ENCODE data around the gene TMEM19. TPM values are rescaled to one million over a fixed set of nuclear protein-coding genes. Genes with fewer than 3 reads are reported as not detected.

Gene TMEM19
- 34.5 and 42.5 TPM in 2 replicates for total RNA-seq

GRCh38 chr12:71685914-71686657 lies at the start of gene TMEM19:
Gene TMEM19, plus strand, starts transcription at chr12:71686082. Its CDS starts 599 bp downstream, at chr12:71686681.
- DNase-seq (ENCODE audit: low read depth in 2 of 2): peak; percentile 75 to 91

- peak; percentile 63 to 76 for DNase-seq (ENCODE audit: low read depth in 2 of 2)
Observed at GRCh38 chr12:71636704-71637115, 49.2 kb upstream of the TMEM19 start.

GRCh38 chr12:71638499-71638898 lies 47.4 kb upstream of the TMEM19 start:
- no peak for DNase-seq (ENCODE audit: low read depth in 2 of 2)

- DNase-seq (ENCODE audit: low read depth in 2 of 2): no peak
Observed at GRCh38 chr12:71639341-71639760, 46.5 kb upstream of the TMEM19 start.

- peak in 1 of 2 donors; percentile 11 for DNase-seq (ENCODE audit: low read depth in 2 of 2)
Observed at GRCh38 chr12:71640316-71640715, 45.6 kb upstream of the TMEM19 start.

DNA sequence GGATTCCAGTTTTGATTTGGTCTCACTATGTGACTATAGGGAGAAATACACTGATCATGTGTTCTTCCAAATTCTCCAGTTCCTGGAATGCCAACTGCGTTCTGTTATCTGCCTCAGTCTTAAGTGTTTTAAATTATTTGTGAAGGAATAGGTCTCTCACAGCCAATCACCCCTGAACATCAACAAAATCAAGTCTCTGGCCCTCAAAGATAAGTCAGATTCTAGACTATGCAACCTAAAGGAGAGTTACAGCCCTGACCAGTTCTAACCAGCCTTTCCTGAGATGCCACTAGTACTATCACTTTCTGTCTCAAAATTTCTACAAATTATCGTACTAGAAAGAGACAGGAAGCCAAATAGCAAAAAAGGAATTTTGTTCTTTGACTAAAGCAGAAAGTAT lies 44.5 kb upstream of the TMEM19 start:
- no peak for DNase-seq (ENCODE audit: low read depth in 2 of 2)

DNA sequence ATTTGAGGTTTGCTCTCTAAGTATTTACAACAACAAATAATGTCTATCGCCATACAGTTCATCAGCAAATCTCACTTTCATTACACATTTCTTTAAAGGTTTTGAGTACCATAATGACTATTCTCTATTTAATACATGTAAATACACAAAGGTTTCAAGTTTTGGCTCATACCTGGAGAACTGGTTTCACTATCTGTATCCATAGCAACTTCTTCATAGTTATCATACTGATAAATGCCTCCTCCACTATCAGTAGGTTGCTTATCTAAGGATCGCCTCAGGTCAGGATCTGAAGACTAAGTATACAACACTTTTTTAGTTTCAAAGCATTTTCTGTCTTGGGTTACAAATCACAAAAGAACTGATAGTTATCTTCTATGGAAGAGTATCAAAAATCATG lies 43.6 kb upstream of the TMEM19 start:
- no peak for DNase-seq (ENCODE audit: low read depth in 2 of 2)

DNA sequence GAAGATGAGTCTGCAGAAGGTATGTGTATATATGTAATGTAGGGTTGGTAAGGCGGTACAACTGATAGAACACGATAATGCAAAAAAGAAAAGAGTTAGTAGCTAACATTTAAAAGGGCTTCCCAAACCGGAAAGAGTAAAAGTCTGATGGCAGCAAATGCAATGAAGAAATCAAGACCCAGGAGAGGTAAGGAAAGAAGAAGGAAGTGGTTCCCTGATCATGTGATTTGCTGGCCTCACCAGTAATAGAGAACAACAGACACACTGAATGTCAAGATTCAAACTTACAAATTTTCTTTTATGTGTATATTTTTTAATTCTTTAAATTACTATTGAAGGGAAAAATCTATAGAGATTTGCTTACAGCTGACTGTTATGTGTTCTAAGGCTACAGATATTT lies 40.6 kb upstream of the TMEM19 start:
- DNase-seq (ENCODE audit: low read depth in 2 of 2): no peak

DNA sequence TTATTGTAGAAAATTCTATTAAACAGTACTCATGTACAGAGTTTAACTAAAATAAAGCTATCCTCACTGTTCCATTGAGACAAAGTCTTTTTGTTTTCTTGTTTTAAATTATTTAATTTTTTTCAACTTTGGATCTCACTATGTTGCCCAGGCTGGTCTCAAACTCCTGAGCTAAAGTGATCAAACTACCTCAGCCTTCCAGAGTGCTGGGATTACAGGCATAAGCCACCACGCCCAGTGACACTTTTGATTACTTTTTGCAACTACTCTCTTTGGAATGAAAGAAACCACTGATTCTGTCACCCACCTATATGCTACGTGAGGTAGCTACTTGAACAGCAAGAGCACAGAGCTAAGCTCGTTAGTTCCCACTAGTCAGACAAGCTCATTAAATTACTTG lies 39.4 kb upstream of the TMEM19 start:
- no peak for DNase-seq (ENCODE audit: low read depth in 2 of 2)

GRCh38 chr12:71648537-71648936 lies 37.3 kb upstream of the TMEM19 start:
- no peak for DNase-seq (ENCODE audit: low read depth in 2 of 2)

GRCh38 chr12:71649401-71649800 lies 36.5 kb upstream of the TMEM19 start:
- no peak for DNase-seq (ENCODE audit: low read depth in 2 of 2)

DNA sequence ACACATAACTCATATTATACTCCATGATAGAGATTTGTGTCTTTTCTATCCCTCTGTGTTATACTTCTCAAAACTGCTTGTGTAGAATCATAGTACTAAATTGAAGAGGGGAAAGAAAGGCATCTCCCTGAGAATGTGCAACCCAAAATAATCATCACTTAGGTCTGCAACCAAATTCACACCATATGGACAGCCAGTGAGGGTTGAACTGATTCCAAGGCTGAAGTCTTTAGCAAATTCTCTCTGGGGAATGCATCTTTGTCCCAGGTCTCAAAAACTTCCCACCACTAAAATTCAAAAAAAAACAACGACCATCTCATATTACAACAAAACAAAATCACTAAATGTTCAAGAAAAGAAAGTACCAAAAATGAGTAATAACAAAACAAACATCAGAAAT lies 33.2 kb upstream of the TMEM19 start:
- DNase-seq (ENCODE audit: low read depth in 2 of 2): no peak

DNA sequence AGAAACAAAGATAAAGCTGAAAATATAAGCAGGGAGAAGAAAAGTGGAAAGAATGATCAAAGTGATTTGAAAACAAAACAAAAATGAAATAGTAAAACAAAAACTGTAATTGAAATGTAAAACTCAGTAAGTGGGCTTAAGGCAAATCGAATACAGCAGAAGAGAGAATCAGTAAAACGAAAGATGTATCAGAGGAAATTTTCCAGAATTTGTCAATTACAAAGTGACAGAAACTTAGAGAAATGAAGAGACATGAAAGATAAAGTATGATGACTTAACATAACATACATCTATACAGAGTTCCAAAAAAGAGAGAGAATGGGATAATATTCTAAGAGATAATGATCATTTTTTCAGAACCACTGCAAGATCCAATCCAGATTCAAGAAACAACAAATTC lies 32.7 kb upstream of the TMEM19 start:
- DNase-seq (ENCODE audit: low read depth in 2 of 2): no peak

GRCh38 chr12:71654200-71654599 lies 31.7 kb upstream of the TMEM19 start:
- DNase-seq (ENCODE audit: low read depth in 2 of 2): no peak

- no peak for DNase-seq (ENCODE audit: low read depth in 2 of 2)
Observed at GRCh38 chr12:71655495-71655894, 30.4 kb upstream of the TMEM19 start.

DNA sequence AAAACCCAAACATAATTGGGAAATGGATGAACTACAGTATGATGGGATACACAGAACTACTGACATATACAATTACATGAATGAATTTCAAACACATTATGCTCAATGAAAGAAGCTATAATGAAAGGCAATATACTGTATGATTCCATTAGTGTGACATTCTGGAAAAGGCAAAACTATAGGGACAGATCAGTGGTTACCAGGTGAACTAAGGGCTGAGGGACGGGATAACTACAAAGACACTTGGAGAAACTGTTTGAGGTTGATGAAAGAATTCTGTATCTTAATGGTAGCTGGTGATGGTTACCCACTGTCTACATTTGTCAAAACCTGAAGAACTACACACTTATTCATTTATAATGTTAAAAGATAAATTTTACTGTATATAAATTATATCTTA lies 30.0 kb upstream of the TMEM19 start:
- DNase-seq (ENCODE audit: low read depth in 2 of 2): no peak

DNA sequence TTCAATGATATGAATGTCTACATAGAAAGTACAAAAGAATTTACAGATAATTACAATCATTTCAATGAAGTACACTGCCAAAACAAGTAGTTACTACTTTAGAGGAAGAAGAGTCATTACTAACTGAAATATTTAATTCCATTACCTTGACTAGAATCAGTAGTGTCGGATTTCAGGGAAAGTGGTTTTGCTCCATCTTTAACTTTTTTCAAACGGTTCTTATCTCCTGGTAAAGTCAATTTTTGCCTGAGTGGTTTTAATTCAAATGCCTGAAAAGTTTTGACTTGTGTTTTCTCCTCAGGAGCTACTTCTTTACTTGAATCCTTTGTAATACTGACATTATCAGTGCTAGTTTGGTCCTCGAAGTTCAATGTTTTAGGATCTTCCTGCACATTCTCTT lies 29.1 kb upstream of the TMEM19 start:
- DNase-seq (ENCODE audit: low read depth in 2 of 2): no peak

DNA sequence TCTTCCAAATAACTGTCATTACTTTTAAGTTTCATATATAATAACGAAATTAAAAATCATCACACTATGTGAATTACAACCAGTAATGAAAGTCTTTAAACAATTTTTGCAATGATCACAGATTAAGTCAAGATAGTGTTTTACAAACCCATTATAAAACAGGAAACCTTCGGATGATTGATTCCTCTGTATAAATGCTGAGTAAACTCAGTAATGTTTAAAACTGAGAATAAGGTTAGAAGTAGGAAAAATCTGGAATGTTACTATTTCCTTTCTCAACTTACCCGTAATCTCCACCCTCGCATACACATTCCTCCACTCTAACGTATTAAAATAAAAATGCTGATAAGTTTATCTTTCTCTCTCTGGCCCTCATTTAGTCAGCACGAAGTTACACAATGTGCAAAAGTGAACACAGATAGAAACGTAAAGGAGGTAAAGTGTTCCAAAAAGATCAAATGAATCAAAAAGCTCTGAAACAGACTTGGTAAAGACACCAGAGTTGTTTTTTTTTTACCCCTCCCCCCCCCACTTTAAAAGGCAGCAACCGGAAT lies 23.8 kb upstream of the TMEM19 start:
- DNase-seq (ENCODE audit: low read depth in 2 of 2): peak in 1 of 2 donors; percentile 26

GRCh38 chr12:71662849-71663560 lies 22.9 kb upstream of the TMEM19 start:
- DNase-seq (ENCODE audit: low read depth in 2 of 2): peak in 1 of 2 donors; percentile 70

DNA sequence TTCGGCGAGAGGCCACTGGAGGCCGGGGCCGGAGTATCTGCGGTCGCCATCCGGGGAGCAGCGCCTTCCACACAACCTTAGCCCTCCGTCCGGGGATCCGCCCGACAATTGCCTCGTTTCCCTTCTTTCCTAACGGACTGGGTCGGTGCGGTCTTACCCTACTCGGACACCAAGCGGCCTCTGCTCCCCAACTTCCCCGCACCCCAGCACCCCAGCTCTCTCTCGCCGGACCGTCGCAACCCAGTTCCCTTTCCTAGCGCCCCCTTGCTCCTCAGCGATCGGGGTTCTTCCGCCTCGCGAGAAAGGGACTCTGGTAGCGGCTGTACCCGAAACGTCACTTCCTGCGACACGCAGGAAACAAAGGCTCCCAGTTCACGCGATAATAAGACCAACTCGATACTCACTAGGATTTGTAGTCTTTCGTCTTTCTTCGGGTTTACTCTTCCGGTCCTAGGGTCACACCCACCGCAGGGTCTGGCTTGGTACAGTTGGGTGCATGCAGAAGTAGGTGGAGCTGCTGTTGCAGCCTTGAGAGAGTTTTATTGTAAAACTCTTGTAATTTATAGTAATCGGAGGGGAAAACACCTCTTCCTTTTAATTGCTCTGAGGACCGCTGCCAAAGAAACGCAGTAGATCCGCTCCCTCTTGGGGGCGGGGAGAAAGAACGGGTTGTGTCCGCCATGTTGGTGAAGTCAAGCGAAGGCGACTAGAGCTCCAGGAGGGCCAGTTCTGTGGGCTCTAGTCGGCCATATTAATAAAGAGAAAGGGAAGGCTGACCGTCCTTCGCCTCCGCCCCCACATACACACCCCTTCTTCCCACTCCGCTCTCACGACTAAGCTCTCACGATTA lies 22.1 kb upstream of the TMEM19 start, which contains the start of the genes THAP2 and ZFC3H1:
THAP2 (plus strand) TSS at position 741 of the 850 bp plus-strand sequence. CDS start 209 bp downstream, outside the sequence.
ZFC3H1 (minus strand) TSS at position 288 of the 850 bp plus-strand sequence; CDS start at position 50, 238 bp downstream.
- DNase-seq (ENCODE audit: low read depth in 2 of 2): peak; percentile 99

DNA sequence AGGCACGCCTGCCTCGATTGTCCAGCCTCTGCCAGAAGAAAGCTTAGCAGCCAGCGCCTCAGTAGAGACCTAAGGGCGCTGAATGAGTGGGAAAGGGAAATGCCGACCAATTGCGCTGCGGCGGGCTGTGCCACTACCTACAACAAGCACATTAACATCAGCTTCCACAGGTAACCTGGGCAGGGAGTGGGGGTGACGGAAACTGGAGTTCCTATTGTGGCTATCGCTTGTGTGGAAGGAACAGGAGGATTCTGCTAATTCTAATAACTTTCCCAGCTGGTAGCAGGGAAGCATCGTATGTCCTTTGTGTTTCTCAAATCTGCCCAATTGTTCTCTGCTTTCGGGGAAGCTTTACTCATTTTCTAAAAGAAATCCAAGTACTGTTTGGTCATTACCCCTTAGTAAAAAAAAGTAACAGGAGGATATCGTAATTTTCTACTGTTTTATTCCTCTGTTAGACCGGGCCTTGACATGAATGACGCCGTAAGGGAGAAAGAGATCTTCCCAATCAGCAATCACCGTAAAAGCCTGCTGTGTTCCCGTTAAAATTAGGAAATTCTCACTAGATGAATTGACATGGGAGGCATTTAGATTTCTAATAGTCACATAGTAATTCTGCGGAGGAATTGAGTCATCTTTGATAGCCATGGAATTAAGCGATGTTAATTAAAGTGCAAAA lies 21.3 kb upstream of the TMEM19 start:
- DNase-seq (ENCODE audit: low read depth in 2 of 2): peak in 1 of 2 donors; percentile 24

Data from dermis microvascular lymphatic vessel endothelial cell (primary cell).